Left lobe of liver (tissue), 2 donors: Measurements from ENCODE around the gene ARRDC1. TPM values are rescaled to one million over a fixed set of nuclear protein-coding genes. Genes with fewer than 3 reads are reported as not detected.
A peak's percentile ranks its signal among the peaks of the same experiment; 100 is the strongest.
"Not testable (repeated sequence)": the region's sequence is repeated elsewhere in the genome, so short reads cannot be mapped to it uniquely, and the experiment has no call there.

ENCODE experiments used
- ATAC-seq: fragments of 200-7000 bp; cut with Tn5 transposase; one replicate; pipeline ENCODE4 v1.9.1; 2020; ENCODE audit warnings: mild to moderate bottlenecking, moderate library complexity
- DNase-seq: peaks from one replicate; pipeline ENCODE4 v3.0.0-alpha.2; 2020; ENCODE audit warnings: low spot score
- total RNA-seq: library from RNA; stranded (reverse); gene quantifications from one replicate; pipeline ENCODE4 v1.2.1, GENCODE V29; 2021
- donor health status: DM: no; HTN: no; CAD: no; lungs with moderate emphysema.
- donor health status: DM: no; HTN: yes; CAD: no.

ARRDC1 gene
- total RNA-seq, 1 donor from 2014 or later, result 29.0 TPM

GRCh38 chr9:137583957-137584356 lies 21.5 kb upstream of the ARRDC1 start:
- DNase-seq (no peak), ATAC-seq (no peak)

GRCh38 chr9:137586854-137587253 lies 18.6 kb upstream of the ARRDC1 start:
- no peak for DNase-seq

GRCh38 chr9:137588311-137588710 lies 17.2 kb upstream of the ARRDC1 start:
- no peak for ATAC-seq
- DNase-seq, result no peak

More at GRCh38 chr9:137586854-137587253, 18.6 kb upstream of the ARRDC1 start:
- ATAC-seq, result no peak

- ATAC-seq, result no peak
- no peak for DNase-seq
Measured at GRCh38 chr9:137588891-137589290, 16.6 kb upstream of the ARRDC1 start.

GRCh38 chr9:137589441-137590122 lies 15.9 kb upstream of the ARRDC1 start:
- DNase-seq (no peak), ATAC-seq (no peak)

GRCh38 chr9:137590123-137590468 lies 15.4 kb upstream of the ARRDC1 start:
- ATAC-seq (no peak), DNase-seq (no peak)

- DNase-seq (peak; percentile 90), ATAC-seq (peak; percentile 92)
Measured at GRCh38 chr9:137590469-137591383, 14.8 kb upstream of the ARRDC1 start, which contains the start of gene ZMYND19. Gene ZMYND19, minus strand, starts transcription at chr9:137590512. Its CDS starts 249 bp downstream, at chr9:137590263.

GRCh38 chr9:137592767-137593166 lies 12.7 kb upstream of the ARRDC1 start:
- peak; percentile 76 for ATAC-seq

GRCh38 chr9:137593176-137593575 lies 12.3 kb upstream of the ARRDC1 start:
- ATAC-seq (no peak), DNase-seq (no peak)

More at GRCh38 chr9:137592767-137593166, 12.7 kb upstream of the ARRDC1 start:
- peak; percentile 86 for DNase-seq

GRCh38 chr9:137596577-137596976 lies 8.9 kb upstream of the ARRDC1 start:
- DNase-seq, ATAC-seq: not testable (repeated sequence)

GRCh38 chr9:137598943-137599342 lies 6.5 kb upstream of the ARRDC1 start:
- no peak for DNase-seq
- no peak for ATAC-seq

- no peak for DNase-seq
- ATAC-seq, result no peak
Measured at GRCh38 chr9:137602661-137603060, 2.8 kb upstream of the ARRDC1 start.

- DNase-seq (no peak), ATAC-seq (no peak)
Measured at GRCh38 chr9:137603879-137604278, 1.6 kb upstream of the ARRDC1 start.

- no peak for ATAC-seq
- DNase-seq, result no peak
Measured at GRCh38 chr9:137604345-137605086, 970 bp upstream of the ARRDC1 start.

GRCh38 chr9:137606005-137606621 lies 627 bp downstream of the ARRDC1 start:
- ATAC-seq, result peak; percentile 49
- peak; percentile 74 for DNase-seq

- no peak for DNase-seq
- ATAC-seq, result no peak
Measured at GRCh38 chr9:137606734-137607138, 1.2 kb downstream of the ARRDC1 start.

GRCh38 chr9:137607141-137607857 lies 1.8 kb downstream of the ARRDC1 start:
- DNase-seq, result no peak
- ATAC-seq, result no peak

- DNase-seq (no peak), ATAC-seq (no peak)
Measured at GRCh38 chr9:137610944-137611343, 5.5 kb downstream of the ARRDC1 start.

- peak; percentile 55 for DNase-seq
- peak; percentile 1 for ATAC-seq
Measured at GRCh38 chr9:137611623-137612609, 6.4 kb downstream of the ARRDC1 start.
